ENCODE measurements around the gene PLCB4.

Gene PLCB4

DNA sequence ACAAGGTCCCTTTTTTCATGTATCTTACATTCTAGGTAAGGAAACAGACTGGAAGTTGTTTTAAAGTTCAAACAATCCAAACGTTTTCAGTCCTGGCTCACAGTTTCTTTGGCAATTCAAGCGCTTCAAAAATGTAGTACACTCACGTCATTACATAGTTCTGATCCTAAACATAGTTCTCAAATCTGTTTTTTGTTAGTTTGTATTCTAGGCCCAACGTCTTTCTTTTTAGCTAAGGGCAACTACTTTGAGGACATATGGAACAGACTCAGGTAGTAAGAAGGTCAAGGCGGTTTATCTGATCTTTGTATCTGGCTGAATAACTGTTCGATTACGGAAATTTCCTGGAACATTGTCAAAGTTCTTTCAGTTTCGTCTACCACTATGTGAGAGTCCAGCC lies 36.9 kb upstream of the PLCB4 start:
- Histone ChIP-seq H3K4me3 (replicated peaks; ENCODE audit: insufficient read depth, low read length) (no peak overlapping the region), H3K27ac (replicated peaks) (no peak overlapping the region), H3K27me3 (ENCODE audit: insufficient read depth, poor library complexity, severe bottlenecking) (no peaks in the 10 kb centered on the region)
- TF ChIP-seq CTCF (IDR thresholded peaks at IDR 0.05; ENCODE audit: insufficient read depth, low read length), result no peak
- TF ChIP-seq POLR2AphosphoS5 (IDR thresholded peaks at IDR 0.05; ENCODE audit: low read depth), result no peak
- TF ChIP-seq GABPA (IDR thresholded peaks at IDR 0.05; ENCODE audit: low read depth), result no peak
- TF ChIP-seq, protein P1, sequence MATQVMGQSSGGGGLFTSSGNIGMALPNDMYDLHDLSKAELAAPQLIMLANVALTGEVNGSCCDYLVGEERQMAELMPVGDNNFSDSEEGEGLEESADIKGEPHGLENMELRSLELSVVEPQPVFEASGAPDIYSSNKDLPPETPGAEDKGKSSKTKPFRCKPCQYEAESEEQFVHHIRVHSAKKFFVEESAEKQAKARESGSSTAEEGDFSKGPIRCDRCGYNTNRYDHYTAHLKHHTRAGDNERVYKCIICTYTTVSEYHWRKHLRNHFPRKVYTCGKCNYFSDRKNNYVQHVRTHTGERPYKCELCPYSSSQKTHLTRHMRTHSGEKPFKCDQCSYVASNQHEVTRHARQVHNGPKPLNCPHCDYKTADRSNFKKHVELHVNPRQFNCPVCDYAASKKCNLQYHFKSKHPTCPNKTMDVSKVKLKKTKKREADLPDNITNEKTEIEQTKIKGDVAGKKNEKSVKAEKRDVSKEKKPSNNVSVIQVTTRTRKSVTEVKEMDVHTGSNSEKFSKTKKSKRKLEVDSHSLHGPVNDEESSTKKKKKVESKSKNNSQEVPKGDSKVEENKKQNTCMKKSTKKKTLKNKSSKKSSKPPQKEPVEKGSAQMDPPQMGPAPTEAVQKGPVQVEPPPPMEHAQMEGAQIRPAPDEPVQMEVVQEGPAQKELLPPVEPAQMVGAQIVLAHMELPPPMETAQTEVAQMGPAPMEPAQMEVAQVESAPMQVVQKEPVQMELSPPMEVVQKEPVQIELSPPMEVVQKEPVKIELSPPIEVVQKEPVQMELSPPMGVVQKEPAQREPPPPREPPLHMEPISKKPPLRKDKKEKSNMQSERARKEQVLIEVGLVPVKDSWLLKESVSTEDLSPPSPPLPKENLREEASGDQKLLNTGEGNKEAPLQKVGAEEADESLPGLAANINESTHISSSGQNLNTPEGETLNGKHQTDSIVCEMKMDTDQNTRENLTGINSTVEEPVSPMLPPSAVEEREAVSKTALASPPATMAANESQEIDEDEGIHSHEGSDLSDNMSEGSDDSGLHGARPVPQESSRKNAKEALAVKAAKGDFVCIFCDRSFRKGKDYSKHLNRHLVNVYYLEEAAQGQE (IDR thresholded peaks at IDR 0.05; ENCODE audit: insufficient replicate concordance, low read depth), result no peak
- DNase-seq (ENCODE audit: low read depth in 1 of 2, low spot score in 1 of 2), result no peak

GRCh38 chr20:9032758-9033157 lies 36.1 kb upstream of the PLCB4 start:
- TF ChIP-seq GABPA (IDR thresholded peaks at IDR 0.05; ENCODE audit: low read depth) (no peak), POLR2AphosphoS5 (IDR thresholded peaks at IDR 0.05; ENCODE audit: low read depth) (no peak), CTCF (IDR thresholded peaks at IDR 0.05; ENCODE audit: insufficient read depth, low read length) (no peak), SPI1 (IDR thresholded peaks at IDR 0.05; ENCODE audit: borderline replicate concordance, low read depth) (no peak)
- TF ChIP-seq, protein P1 (IDR thresholded peaks at IDR 0.05; ENCODE audit: insufficient replicate concordance, low read depth), result no peak
- Histone ChIP-seq H3K4me3 (replicated peaks; ENCODE audit: insufficient read depth, low read length) (no peak overlapping the region), H3K27ac (replicated peaks) (no peak overlapping the region), H3K27me3 (ENCODE audit: insufficient read depth, poor library complexity, severe bottlenecking) (no peaks in the 10 kb centered on the region)
- no peak for DNase-seq (ENCODE audit: low read depth in 1 of 2, low spot score in 1 of 2)

DNA sequence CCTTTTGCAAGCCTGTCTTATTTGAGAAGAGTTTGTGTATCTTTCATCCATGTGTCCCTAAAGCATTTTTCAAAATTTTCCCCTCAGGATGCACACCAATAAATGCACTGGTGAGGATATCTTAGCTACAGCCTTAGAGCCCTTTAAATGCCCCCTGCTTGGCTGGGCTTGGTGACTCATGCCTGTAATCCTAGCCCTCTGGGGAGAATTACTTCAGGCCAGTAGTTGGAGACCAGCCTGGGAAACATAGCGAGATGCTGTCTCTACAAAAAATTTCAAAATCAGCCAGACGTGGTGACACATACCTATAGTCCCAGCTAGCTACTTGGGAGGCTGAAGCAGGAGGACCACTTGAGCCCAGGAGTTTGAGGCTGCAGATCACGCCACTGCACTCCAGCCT lies 33.8 kb upstream of the PLCB4 start:
- no peak for DNase-seq (ENCODE audit: low read depth in 1 of 2, low spot score in 1 of 2)
- TF ChIP-seq POLR2AphosphoS5 (IDR thresholded peaks at IDR 0.05; ENCODE audit: low read depth), result no peak
- TF ChIP-seq SPI1 (IDR thresholded peaks at IDR 0.05; ENCODE audit: borderline replicate concordance, low read depth), result no peak
- no peak for TF ChIP-seq CTCF (IDR thresholded peaks at IDR 0.05; ENCODE audit: insufficient read depth, low read length)
- TF ChIP-seq, protein P1 (IDR thresholded peaks at IDR 0.05; ENCODE audit: insufficient replicate concordance, low read depth), result no peak
- TF ChIP-seq GABPA (IDR thresholded peaks at IDR 0.05; ENCODE audit: low read depth), result no peak
- Histone ChIP-seq H3K27ac (replicated peaks) (no peak overlapping the region), H3K4me3 (replicated peaks; ENCODE audit: insufficient read depth, low read length) (no peak overlapping the region), H3K27me3 (ENCODE audit: insufficient read depth, poor library complexity, severe bottlenecking) (no peaks in the 10 kb centered on the region)
